HUDEP-2 (cell line): ENCODE measurements around the gene LIMK1.
A peak's percentile ranks its signal among the peaks of the same experiment; 100 is the strongest.

ENCODE experiments used
- DNase-seq, 76 experiments: peaks; one replicate each; lab custom pipeline; 2025; ENCODE audit not compliant: unreplicated experiment in 76 of 76; lab: John Stamatoyannopoulos, UW

Gene LIMK1

GRCh38 chr7:74053589-74054186, 29.9 kb upstream of the LIMK1 start:
- no peak for DNase-seq

- DNase-seq: no peak
Observed at GRCh38 chr7:74056096-74056915, 27.3 kb upstream of the LIMK1 start.

- no peak for DNase-seq
Observed at GRCh38 chr7:74057216-74057925, 26.2 kb upstream of the LIMK1 start.

GRCh38 chr7:74057987-74058386, 25.6 kb upstream of the LIMK1 start:
- DNase-seq: no peak

GRCh38 chr7:74058486-74058885, 25.1 kb upstream of the LIMK1 start:
- DNase-seq: no peak

- no peak for DNase-seq
Observed at GRCh38 chr7:74059037-74059436, 24.6 kb upstream of the LIMK1 start.

- DNase-seq: no peak
Observed at GRCh38 chr7:74059681-74060588, 23.7 kb upstream of the LIMK1 start.

- DNase-seq: peak in 26 of 76 experiments; percentile 2 to 66 (median 24)
Observed at GRCh38 chr7:74061840-74062539, 21.6 kb upstream of the LIMK1 start.

- DNase-seq: no peak
Observed at GRCh38 chr7:74063223-74063641, 20.4 kb upstream of the LIMK1 start.

GRCh38 chr7:74063646-74064045, 20.0 kb upstream of the LIMK1 start:
- no peak for DNase-seq

GRCh38 chr7:74064696-74065095, 18.9 kb upstream of the LIMK1 start:
- DNase-seq: no peak

- no peak for DNase-seq
Observed at GRCh38 chr7:74066626-74067025, 17.0 kb upstream of the LIMK1 start.

GRCh38 chr7:74068378-74069085, 15.1 kb upstream of the LIMK1 start:
- no peak for DNase-seq

GRCh38 chr7:74069086-74069541, 14.5 kb upstream of the LIMK1 start:
- DNase-seq: no peak

- no peak for DNase-seq
Observed at GRCh38 chr7:74069790-74070618, 13.6 kb upstream of the LIMK1 start.

- DNase-seq: no peak
Observed at GRCh38 chr7:74070619-74070921, 13.0 kb upstream of the LIMK1 start.

- no peak for DNase-seq
Observed at GRCh38 chr7:74071121-74071520, 12.5 kb upstream of the LIMK1 start.

GRCh38 chr7:74074770-74075169, 8.8 kb upstream of the LIMK1 start:
- no peak for DNase-seq

GRCh38 chr7:74078461-74078860, 5.1 kb upstream of the LIMK1 start:
- DNase-seq: no peak
